ENCODE measurements around the gene SYNGR2. TPM values are rescaled to one million over a fixed set of nuclear protein-coding genes. Genes with fewer than 3 reads are reported as not detected.

Gene SYNGR2
- 67.0 and 71.8 TPM in 2 replicates for total RNA-seq (2014; rRNA removed; shearing (Covaris generic))

GRCh38 chr17:78168242-78168902 is at the start of gene SYNGR2:
SYNGR2 (plus strand) TSS chr17:78168581; CDS start chr17:78168617, 36 bp downstream.
- DNase-seq (ENCODE audit: low spot score), result peak; percentile 76
- in situ Hi-C loops (cut with HindIII; ENCODE audit: low sequenced_read_pairs), result no loop called here

DNA sequence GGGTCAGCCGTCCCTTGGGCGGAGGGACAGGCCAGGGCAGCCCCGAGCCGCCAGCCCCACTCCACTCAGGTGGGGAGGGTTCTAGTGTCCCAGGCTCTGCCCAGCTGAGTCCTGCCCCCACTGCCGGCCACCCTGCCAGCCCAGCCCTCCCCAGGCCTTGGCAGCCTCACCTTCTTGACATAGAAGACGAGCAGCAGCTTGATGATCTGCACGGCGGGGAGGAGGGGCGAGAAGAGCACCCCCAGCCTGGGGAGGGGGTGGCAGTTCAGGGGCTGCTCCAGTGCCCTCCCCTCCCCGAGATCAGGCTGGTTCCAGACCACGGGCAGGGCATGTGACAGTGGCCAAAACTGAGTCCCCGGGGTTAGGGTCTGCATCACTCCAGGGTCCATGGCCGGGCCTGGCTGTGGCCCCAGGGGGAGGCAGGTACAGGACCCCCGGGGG is 49.6 kb upstream of the SYNGR2 start:
- in situ Hi-C loops (cut with HindIII; ENCODE audit: low sequenced_read_pairs), result no loop called here

GRCh38 chr17:78120537-78120936 is 47.8 kb upstream of the SYNGR2 start:
- DNase-seq (ENCODE audit: low spot score), result no peak
- in situ Hi-C loops (cut with HindIII; ENCODE audit: low sequenced_read_pairs), result no loop called here

More for the DNA sequence above, 49.6 kb upstream of the SYNGR2 start:
- DNase-seq (ENCODE audit: low spot score), result no peak

- in situ Hi-C loops (cut with HindIII; ENCODE audit: low sequenced_read_pairs), result no loop called here
- no peak for DNase-seq (ENCODE audit: low spot score)
These were observed 47.2 kb upstream of the SYNGR2 start for GRCh38 chr17:78120971-78121800.

DNA sequence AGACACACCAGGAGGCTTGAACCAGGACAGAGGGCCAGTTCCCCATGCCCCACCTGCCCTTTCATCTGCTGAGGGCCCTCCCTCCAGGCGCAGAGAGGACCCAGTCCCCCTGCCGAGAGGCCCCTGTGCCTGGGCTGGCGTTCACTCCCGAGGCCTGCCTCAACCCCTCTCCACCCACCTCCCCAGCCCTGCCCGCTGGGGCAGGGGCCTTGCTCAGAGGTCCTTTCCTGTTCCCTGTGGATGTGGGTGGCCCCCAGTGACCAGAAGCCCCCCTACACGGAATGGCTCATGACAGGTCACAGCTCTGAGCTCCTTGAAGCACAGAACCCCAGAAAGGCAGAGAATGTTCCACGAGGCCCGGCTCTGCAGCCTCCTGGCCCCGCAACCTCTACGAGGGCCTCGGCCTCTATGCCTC is 46.6 kb upstream of the SYNGR2 start:
- no peak for DNase-seq (ENCODE audit: low spot score)
- in situ Hi-C loops (cut with HindIII; ENCODE audit: low sequenced_read_pairs), result no loop called here

DNA sequence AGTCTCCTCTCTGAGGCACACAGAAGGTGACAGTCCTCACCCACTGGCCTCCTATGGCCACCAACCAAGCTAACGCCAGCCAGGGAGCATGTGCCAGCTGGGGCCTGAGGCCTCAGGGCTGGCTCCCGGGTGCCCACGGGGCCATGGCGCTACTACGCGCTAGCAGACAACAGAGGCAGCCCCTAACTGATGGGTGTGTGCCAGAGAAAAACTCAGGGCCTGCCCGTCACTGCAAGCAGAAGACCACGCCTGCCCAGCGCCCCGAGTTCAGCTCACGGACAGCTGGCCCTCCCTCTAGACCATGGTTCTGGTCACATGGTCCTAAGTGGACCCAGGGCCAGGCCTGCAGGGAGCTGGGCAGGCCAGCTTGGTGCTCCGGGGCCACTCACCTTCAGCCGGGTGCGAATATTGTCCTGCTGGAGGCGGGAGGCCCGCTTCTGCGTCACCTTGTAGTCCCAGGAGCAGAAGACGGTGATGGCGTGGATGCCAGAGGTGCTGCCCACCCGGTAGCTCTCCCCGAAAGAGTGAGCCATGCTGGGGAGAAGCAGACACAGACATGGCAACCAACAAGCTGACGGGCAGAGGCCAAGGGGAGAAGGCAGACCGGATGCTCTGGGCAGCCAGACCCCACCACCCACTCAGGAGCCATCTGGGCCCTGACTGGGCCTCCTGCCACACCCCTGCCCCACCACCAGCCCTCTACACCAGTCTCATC is 46.0 kb upstream of the SYNGR2 start:
- in situ Hi-C loops (cut with HindIII; ENCODE audit: low sequenced_read_pairs), result no loop called here
- no peak for DNase-seq (ENCODE audit: low spot score)

- DNase-seq (ENCODE audit: low spot score), result no peak
- in situ Hi-C loops (cut with HindIII; ENCODE audit: low sequenced_read_pairs), result no loop called here
These were observed 45.5 kb upstream of the SYNGR2 start for GRCh38 chr17:78122931-78123249.

DNA sequence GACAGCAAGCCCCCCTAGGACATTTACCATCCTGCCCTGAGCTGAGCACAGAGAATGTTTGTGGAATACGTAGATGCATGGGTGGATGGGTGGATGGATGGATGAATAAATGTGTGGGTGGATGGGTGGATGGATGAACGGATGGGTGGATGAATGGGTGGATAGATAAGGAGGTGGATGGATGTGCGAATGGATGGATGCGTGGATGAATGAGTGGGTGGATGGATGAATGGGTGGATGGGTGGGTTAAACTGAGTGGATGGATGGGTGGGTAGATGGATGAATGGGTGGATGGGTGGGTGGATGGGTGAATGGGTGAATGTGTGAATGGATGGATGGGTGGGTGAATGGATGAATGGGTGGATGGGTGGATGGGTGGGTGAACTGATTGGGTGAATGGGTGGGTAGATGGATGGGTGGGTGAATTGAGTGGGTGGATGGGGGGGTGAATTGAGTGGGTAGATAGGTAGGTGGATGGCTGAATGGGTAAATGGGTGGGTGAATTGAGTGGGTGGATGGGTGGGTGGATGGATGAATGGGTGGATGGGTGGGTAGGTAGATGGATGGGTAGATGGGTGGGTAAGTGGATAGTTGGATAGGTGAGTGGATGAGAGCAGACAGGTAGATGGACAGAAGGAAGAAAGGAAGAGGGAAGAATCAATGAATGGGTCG is 45.0 kb upstream of the SYNGR2 start:
- in situ Hi-C loops (cut with HindIII; ENCODE audit: low sequenced_read_pairs), result no loop called here
- no peak for DNase-seq (ENCODE audit: low spot score)

GRCh38 chr17:78124081-78124835 is 44.1 kb upstream of the SYNGR2 start:
- no peak for DNase-seq (ENCODE audit: low spot score)

GRCh38 chr17:78124836-78125137 is 43.6 kb upstream of the SYNGR2 start:
- in situ Hi-C loops (cut with HindIII; ENCODE audit: low sequenced_read_pairs), result no loop called here
- DNase-seq (ENCODE audit: low spot score), result no peak

More at GRCh38 chr17:78124081-78124835, 44.1 kb upstream of the SYNGR2 start:
- in situ Hi-C loops (cut with HindIII; ENCODE audit: low sequenced_read_pairs), result no loop called here

GRCh38 chr17:78125138-78125913 is 43.1 kb upstream of the SYNGR2 start:
- DNase-seq (ENCODE audit: low spot score), result no peak
- in situ Hi-C loops (cut with HindIII; ENCODE audit: low sequenced_read_pairs), result no loop called here

DNA sequence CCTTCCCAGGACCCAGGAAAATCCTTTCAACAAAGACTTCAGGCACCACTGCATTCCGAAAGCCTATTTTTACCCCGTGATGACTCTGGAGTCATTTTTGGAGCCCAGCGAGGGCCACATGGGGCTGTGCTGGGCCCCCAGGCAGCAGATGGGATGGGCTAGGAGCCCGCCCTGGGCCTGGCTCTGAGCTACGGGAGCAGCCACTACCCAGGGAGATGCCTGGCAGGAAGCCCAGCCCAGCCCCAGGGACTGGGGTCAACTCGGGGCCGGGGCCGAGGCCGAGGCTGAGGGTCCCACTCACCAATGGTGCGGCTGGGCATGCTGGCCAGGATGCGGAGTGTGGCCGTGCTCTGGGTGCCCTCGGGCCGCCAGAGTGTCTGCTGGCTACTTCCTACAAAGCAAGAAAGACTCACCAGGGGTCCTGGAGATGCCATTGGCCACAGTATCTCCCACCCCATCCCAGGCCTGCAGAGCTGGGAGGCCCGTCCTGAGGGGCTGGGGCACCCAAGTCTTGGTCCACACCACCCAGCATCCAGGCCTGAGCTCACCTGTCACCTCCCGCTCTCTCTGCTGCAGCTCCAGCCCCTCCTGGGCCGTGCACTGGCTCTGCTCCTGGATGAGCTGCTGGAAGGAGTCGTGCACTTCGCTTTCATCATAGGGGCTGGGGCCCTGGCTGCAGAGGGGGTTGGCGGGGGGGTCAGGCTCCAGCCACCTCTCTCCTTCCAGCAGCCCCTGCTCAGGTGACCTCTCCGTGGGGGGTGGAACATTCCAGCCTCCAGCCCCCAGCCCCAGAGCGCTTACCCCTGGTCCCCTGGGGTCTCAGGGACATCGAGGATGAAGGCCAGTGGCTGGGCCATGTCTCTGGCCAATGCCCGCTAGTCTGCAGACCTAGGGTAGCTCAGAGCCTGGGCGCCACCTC is 42.1 kb upstream of the SYNGR2 start:
- in situ Hi-C loops (cut with HindIII; ENCODE audit: low sequenced_read_pairs), result no loop called here
- no peak for DNase-seq (ENCODE audit: low spot score)

DNA sequence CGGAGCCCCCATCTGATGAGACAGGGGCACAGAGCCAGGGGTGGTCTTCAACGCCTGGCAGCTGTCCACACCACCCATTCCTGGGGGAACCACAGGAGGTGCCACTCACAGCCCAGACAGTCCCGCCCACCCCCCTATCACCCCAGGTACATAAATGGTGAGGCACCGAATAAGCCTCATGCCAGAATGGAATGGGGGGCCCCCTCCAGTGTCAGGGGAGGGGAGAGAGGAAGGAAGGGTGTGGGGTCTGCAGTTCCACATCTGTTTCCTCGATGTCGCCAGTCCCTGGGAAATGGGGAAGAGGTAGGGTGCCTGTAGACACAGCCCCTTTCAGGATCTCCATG is 41.5 kb upstream of the SYNGR2 start:
- DNase-seq (ENCODE audit: low spot score), result no peak
- in situ Hi-C loops (cut with HindIII; ENCODE audit: low sequenced_read_pairs), result no loop called here

GRCh38 chr17:78127239-78127887 is 41.0 kb upstream of the SYNGR2 start:
- in situ Hi-C loops (cut with HindIII; ENCODE audit: low sequenced_read_pairs), result no loop called here
- DNase-seq (ENCODE audit: low spot score), result no peak

DNA sequence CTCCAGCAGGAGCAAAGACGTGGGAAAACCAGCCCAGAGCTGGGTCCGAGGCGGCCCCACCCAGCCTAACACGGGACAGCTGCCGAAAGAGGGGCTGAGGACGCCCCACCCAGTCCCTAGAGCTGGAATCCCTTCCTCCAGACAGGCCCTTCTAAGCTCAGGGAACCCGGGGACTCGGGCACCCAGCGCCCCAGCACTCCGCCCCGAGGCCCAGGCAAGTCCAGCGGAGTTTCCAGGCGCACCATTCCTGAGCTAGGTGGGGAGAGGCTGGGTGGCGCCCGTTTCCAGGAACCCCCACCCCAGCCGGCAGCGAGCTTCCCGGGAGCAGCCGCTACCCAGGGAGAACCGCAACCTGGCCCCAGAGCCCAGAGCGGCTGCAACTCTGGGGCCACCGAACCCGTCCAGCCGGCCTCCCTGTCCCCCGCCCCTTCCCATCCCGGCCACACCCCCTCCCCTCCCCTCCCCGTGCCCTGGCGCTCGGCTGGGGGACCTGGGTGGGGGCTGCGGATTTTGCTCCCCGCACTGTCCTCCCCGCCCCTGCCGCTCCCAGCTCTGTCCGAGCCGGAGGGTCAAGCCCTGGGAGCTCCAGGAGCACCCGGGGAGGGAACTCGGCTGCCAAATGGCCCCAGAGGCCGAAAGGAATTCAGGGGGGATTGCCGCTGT is 40.4 kb upstream of the SYNGR2 start:
- DNase-seq (ENCODE audit: low spot score), result no peak
- in situ Hi-C loops (cut with HindIII; ENCODE audit: low sequenced_read_pairs), result no loop called here

DNA sequence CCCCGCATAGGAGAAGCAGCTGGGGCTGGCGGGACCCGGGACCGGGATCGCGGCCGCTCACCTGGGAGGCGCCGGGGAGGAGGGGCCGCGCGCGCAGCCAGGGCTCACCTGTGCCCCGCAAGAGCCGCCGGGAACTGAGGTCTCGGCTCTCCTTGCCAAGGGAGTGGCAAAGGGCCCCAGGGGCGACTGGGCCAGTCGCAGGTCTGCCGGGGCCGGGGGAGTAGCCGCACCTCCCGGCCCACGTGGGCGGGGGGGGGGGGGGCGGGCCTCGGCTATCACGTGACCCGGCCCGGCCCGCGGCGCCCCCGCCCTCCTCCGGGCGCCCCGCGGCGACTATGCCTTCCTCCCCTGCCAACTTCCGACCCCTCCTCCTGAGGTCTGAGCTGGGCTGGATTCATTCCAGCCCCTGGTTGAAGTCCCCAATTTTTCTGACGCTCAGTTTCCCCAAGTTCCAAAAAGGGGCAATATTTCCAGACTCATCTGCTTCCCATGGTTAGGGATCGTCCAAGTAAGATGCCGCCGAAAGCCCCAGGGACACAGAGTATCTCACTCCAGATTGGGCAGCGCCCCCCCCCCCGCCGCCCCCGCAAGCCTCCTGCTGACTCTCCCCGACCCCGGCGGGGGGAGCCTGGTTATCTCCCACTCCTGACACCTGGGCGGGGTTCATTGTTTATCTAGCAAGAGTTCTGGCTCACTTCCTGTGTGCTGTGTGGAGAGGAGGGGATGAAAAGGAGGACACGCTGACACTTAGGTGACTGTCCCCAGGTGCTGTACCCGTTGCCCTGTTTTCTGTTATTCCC is 39.6 kb upstream of the SYNGR2 start, which contains the start of gene TMC6:
Gene TMC6 (minus strand): TSS at position 205 of the 800 bp plus-strand sequence. CDS start 1,923 bp downstream, outside the sequence.
- DNase-seq (ENCODE audit: low spot score), result no peak
- in situ Hi-C loops (cut with HindIII; ENCODE audit: low sequenced_read_pairs), result no loop called here
